ENCODE results near the gene SDC3. TPM values are rescaled to one million over a fixed set of nuclear protein-coding genes. Genes with fewer than 3 reads are reported as not detected.

Gene SDC3
- total and polyA plus RNA-seq, 7 donors, result 3.3 to 11.6 (median 6.8) TPM

DNA sequence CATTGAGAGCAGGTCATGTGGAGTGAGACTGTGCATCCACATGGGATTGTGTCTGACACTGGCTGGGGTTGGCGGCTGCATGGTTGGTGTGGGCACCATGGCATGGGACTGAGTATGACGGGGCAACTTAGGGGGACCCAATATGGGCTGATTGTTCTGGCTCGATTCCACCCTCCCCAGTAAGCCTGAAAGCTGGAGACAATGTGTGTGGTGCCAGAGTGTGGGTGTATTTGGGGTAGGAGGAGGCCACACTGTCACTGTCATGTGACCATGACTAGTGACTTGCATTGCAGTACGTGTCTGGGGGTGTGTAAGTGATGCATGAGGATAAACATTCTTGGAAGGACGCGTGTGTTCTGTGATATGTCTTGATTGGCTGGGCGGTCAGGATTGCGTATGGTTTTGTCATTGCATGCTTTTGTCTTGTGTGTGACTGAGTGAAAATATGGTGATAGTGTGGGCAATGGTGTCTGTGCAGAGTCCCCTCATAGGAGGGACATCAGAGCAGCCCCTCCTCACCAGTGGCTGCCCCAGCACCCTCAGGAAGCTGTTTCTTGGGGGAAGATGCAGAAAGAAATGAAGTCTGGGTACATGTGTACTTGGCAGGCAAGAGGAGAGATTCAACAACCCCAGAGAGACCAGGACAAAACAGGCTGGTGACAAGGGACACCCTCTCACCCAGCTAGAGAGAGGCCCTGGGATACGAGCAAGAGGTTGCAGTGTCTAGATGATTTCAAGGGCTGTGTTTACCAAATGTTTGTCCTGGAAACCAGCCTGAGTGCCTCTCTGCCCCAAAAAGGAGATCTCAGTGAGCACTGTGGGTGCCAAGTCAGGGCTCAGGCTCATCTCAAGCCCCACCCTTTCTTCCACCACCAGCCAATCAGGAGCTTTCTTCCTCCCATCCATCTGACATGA is 36.3 kb downstream of the SDC3 start:
- TF ChIP-seq, protein P1, sequence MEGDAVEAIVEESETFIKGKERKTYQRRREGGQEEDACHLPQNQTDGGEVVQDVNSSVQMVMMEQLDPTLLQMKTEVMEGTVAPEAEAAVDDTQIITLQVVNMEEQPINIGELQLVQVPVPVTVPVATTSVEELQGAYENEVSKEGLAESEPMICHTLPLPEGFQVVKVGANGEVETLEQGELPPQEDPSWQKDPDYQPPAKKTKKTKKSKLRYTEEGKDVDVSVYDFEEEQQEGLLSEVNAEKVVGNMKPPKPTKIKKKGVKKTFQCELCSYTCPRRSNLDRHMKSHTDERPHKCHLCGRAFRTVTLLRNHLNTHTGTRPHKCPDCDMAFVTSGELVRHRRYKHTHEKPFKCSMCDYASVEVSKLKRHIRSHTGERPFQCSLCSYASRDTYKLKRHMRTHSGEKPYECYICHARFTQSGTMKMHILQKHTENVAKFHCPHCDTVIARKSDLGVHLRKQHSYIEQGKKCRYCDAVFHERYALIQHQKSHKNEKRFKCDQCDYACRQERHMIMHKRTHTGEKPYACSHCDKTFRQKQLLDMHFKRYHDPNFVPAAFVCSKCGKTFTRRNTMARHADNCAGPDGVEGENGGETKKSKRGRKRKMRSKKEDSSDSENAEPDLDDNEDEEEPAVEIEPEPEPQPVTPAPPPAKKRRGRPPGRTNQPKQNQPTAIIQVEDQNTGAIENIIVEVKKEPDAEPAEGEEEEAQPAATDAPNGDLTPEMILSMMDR (IDR thresholded peaks at IDR 0.05), result no peak
- ATAC-seq, result no peak
- DNase-seq, result no peak
- 86 to 99% (median 88%) methylated on average over 9 of the region's 9 CpGs for WGBS, 3 donors
- Histone ChIP-seq H3K27ac (no peak overlapping the region), H3K27me3 (ENCODE audit: insufficient read depth in 3 of 3, low read length in 2 of 3) (peaks cover 0 to 6% (median 0%) of the 10 kb centered on the region in 3 donors), H3K4me1 (no peaks in the 10 kb centered on the region), H3K36me3 (ENCODE audit: insufficient read depth in 1 of 2, low read depth in 1 of 2) (peaks cover 0 to 2% of the 10 kb centered on the region in 2 donors), H3K4me3 (no peak overlapping the region), H3K9me3 (no peaks in the 10 kb centered on the region)
- intact Hi-C loops (cut with DNase I), result no loop called here

GRCh38 chr1:30871276-30871871 is 37.2 kb downstream of the SDC3 start:
- H3K27me3 ChIP-seq (ENCODE audit: insufficient read depth in 3 of 3, low read length in 2 of 3), result no peaks in the 10 kb centered on the region
- intact Hi-C loops (cut with DNase I), result no loop called here
- ATAC-seq (no peak), DNase-seq (no peak)
- H3K4me1 ChIP-seq, result no peaks in the 10 kb centered on the region
- no peak overlapping the region for H3K27ac ChIP-seq
- WGBS, 3 donors, result 81 to 82% (median 81%) methylated on average over 6 of the region's 6 CpGs
- TF ChIP-seq, protein P1 (IDR thresholded peaks at IDR 0.05), result no peak
- H3K9me3 ChIP-seq, result no peaks in the 10 kb centered on the region
- peaks cover 0 to 2% of the 10 kb centered on the region in 2 donors for H3K36me3 ChIP-seq (ENCODE audit: insufficient read depth in 1 of 2, low read depth in 1 of 2)
- no peak overlapping the region for H3K4me3 ChIP-seq

DNA sequence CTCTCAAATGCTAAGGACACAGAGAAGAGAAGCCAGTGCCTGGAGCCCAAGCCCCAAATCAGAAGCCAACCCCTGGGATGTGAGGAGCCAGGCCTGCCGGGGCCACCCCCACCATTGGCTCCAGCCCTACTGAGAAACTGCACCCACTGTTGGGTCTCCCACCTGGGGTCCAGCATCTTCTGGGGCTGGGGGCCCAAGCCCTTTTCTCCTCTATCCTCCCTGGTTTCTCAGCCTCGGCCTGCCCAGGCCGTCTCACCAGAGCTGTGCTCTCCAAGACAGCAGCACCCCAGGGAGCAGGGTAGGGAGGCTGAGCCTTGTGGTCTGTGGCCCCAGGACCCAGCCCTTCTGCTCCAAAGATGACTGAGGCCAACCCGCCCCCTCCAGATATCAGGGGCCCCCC is 37.9 kb downstream of the SDC3 start:
- H3K27me3 ChIP-seq (ENCODE audit: insufficient read depth in 3 of 3, low read length in 2 of 3), result no peaks in the 10 kb centered on the region
- no peak for ATAC-seq
- H3K4me3 ChIP-seq, result no peak overlapping the region
- intact Hi-C loops (cut with DNase I), result no loop called here
- H3K4me1 ChIP-seq, result no peaks in the 10 kb centered on the region
- peaks cover 0 to 2% of the 10 kb centered on the region in 2 donors for H3K36me3 ChIP-seq (ENCODE audit: insufficient read depth in 1 of 2, low read depth in 1 of 2)
- TF ChIP-seq, protein P1 (IDR thresholded peaks at IDR 0.05), result no peak
- WGBS, 3 donors, result 91 to 94% (median 93%) methylated on average over 4 of the region's 4 CpGs
- no peaks in the 10 kb centered on the region for H3K9me3 ChIP-seq
- DNase-seq, result no peak
- H3K27ac ChIP-seq, result no peak overlapping the region

DNA sequence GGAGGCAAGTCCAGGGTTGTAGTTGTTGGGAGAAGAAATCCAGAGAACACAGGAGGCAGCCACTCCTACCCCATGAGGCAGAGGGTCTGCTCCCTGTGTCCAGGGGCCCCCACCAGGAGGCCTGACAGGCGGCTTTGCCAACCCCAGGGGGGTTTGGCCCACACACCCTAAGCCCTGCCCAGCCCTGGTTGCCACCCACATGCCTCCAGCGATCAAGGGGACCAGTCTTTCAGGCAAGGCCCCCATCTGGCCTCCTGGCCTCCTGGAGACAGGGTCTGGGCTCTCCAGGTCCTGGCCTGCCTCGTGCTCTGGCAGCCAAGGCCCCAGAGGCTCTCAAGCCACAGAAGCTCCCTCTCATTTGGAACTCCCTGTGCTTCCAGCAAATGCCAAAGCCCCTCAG is 38.5 kb downstream of the SDC3 start:
- ATAC-seq (no peak), DNase-seq (no peak)
- peaks cover 0 to 2% of the 10 kb centered on the region in 2 donors for H3K36me3 ChIP-seq (ENCODE audit: insufficient read depth in 1 of 2, low read depth in 1 of 2)
- intact Hi-C loops (cut with DNase I), result no loop called here
- H3K27ac ChIP-seq, result no peak overlapping the region
- TF ChIP-seq, protein P1 (IDR thresholded peaks at IDR 0.05), result no peak
- H3K9me3 ChIP-seq, result no peaks in the 10 kb centered on the region
- WGBS, 3 donors, result 75 to 94% (median 83%) methylated on average over 3 of the region's 3 CpGs
- H3K27me3 ChIP-seq (ENCODE audit: insufficient read depth in 3 of 3, low read length in 2 of 3), result no peaks in the 10 kb centered on the region
- H3K4me1 ChIP-seq, result no peaks in the 10 kb centered on the region
- no peak overlapping the region for H3K4me3 ChIP-seq

Data from psoas muscle (tissue), 8 donors.